IMR-90 (cell line): Measurements from ENCODE around the gene AHCYL2. TPM values are rescaled to one million over a fixed set of nuclear protein-coding genes. Genes with fewer than 3 reads are reported as not detected.

Source experiments
- ATAC-seq: fragments of 200-7000 bp; cut with Tn5 transposase; 2 replicates; pipeline ENCODE4 v1.9.1; 2020; ENCODE audit warnings: low read depth, mild to moderate bottlenecking, moderate library complexity
- BruUV-seq: library from RNA; stranded (reverse); fragments of 400-500 nt; replicated peaks from 2 replicates; lab custom pipeline; 2021; lab: Mats Ljungman, UMichigan
- CTCF ChIA-PET: fragments of 300-600 bp; formaldehyde crosslinking; extraction: SDS; loops from one replicate; lab custom pipeline; 2021; ENCODE audit warnings: antibody characterized with exemption; lab: Yijun Ruan, JAX
- POLR2A ChIA-PET: fragments of 300-600 bp; sonication (Branson Sonifier 250); formaldehyde crosslinking; loops from one replicate; lab custom pipeline; 2022; ENCODE audit warnings: antibody characterized with exemption; ENCODE audit not compliant: unreplicated experiment; lab: Charles Lee
- DNase-seq: peaks from one replicate; pipeline ENCODE4 v3.0.0; 2013
- H2AFZ ChIP-seq: replicated peaks from 2 replicates; pipeline ENCODE3; 2013; ENCODE audit warnings: low read length, mild to moderate bottlenecking; ENCODE audit not compliant: poor library complexity
- H2AK5ac ChIP-seq: 2 replicates; pipeline ENCODE4 v1.6.1; 2013; ENCODE audit warnings: low read depth, low read length, inconsistent platforms
- H2AK9ac ChIP-seq: replicated peaks from 2 replicates; pipeline ENCODE3; 2013; ENCODE audit warnings: mild to moderate bottlenecking, low read depth, low read length, moderate library complexity; ENCODE audit not compliant: poor library complexity
- H2BK120ac ChIP-seq: 2 replicates; pipeline ENCODE4 v1.6.1; 2013; ENCODE audit warnings: low read depth, low read length, inconsistent platforms
- H2BK15ac ChIP-seq: 3 replicates; pipeline ENCODE4 v1.6.1; 2013; ENCODE audit warnings: low read depth, low read length, inconsistent platforms
- H2BK20ac ChIP-seq: 2 replicates; pipeline ENCODE4 v1.6.1; 2013; ENCODE audit warnings: low read depth, mild to moderate bottlenecking, inconsistent platforms, low read length, moderate library complexity
- H2BK5ac ChIP-seq: 2 replicates; pipeline ENCODE4 v1.6.1; 2013; ENCODE audit warnings: mild to moderate bottlenecking, low read depth, low read length, inconsistent platforms; ENCODE audit not compliant: poor library complexity, severe bottlenecking
- H3K14ac ChIP-seq: replicated peaks from 2 replicates; pipeline ENCODE4 v1.6.1; 2013; ENCODE audit warnings: low read depth, low read length, inconsistent platforms
- H3K18ac ChIP-seq: 2 replicates; pipeline ENCODE4 v1.6.1; 2013; ENCODE audit warnings: low read depth, low read length, control low read depth
- H3K23ac ChIP-seq: 2 replicates; pipeline ENCODE4 v1.6.1; 2013; ENCODE audit warnings: low read depth, low read length, inconsistent platforms
- H3K27ac ChIP-seq: 2 replicates; pipeline ENCODE4 v1.5.1; 2013; ENCODE audit warnings: mild to moderate bottlenecking, control low read depth, low read length; ENCODE audit not compliant: insufficient read depth
- H3K27me3 ChIP-seq: 2 replicates; pipeline ENCODE4 v1.6.1; 2013; ENCODE audit warnings: low read length; ENCODE audit not compliant: control insufficient read depth, insufficient read depth
- H3K36me3 ChIP-seq: 2 replicates; pipeline ENCODE4 v1.6.1; 2013; ENCODE audit warnings: low read length, mixed read lengths; ENCODE audit not compliant: control insufficient read depth, insufficient read depth
- H3K4ac ChIP-seq: 2 replicates; pipeline ENCODE4 v1.6.1; 2013; ENCODE audit warnings: low read depth, low read length, inconsistent platforms
- H3K4me1 ChIP-seq: 2 replicates; pipeline ENCODE4 v1.6.1; 2013; ENCODE audit warnings: low read length, mixed read lengths; ENCODE audit not compliant: control insufficient read depth, insufficient read depth
- H3K4me2 ChIP-seq: 2 replicates; pipeline ENCODE4 v1.6.1; 2013; ENCODE audit warnings: low read depth, mild to moderate bottlenecking, control low read depth, low read length, moderate library complexity
- H3K4me3 ChIP-seq: 2 replicates; pipeline ENCODE4 v1.5.1; 2013; ENCODE audit warnings: low read depth, mild to moderate bottlenecking, control low read depth, low read length, moderate library complexity; ENCODE audit not compliant: insufficient read depth
- H3K56ac ChIP-seq: 2 replicates; pipeline ENCODE4 v1.6.1; 2013; ENCODE audit warnings: low read length, inconsistent platforms; ENCODE audit not compliant: insufficient read depth; ENCODE audit errors: extremely low read depth
- H3K79me1 ChIP-seq, 2 experiments: 2 replicates each; pipeline ENCODE4 v1.6.1; 2013; ENCODE audit warnings: low read length in 2 of 2, inconsistent platforms in 1 of 2, low read depth in 1 of 2
- H3K9ac ChIP-seq: 2 replicates; pipeline ENCODE4 v1.6.1; 2013; ENCODE audit warnings: low read depth, low read length, control low read depth
- H3K9me1 ChIP-seq: 2 replicates; pipeline ENCODE4 v1.6.1; 2013; ENCODE audit warnings: low read length, inconsistent platforms; ENCODE audit not compliant: insufficient read depth
- H3K9me3 ChIP-seq: 2 replicates; pipeline ENCODE4 v1.6.1; 2013; ENCODE audit warnings: low read length; ENCODE audit not compliant: control insufficient read depth, insufficient read depth
- H4K20me1 ChIP-seq: 2 replicates; pipeline ENCODE4 v1.6.1; 2013; ENCODE audit warnings: low read length, inconsistent platforms; ENCODE audit not compliant: insufficient read depth
- H4K5ac ChIP-seq: 2 replicates; pipeline ENCODE4 v1.6.1; 2013; ENCODE audit warnings: mild to moderate bottlenecking, low read depth, low read length, control low read depth
- H4K8ac ChIP-seq, 2 experiments: 2 replicates each; pipeline ENCODE4 v1.6.1; 2013; ENCODE audit warnings: low read depth in 2 of 2, low read length in 2 of 2, control low read depth in 1 of 2, inconsistent platforms in 1 of 2
- H4K91ac ChIP-seq: 2 replicates; pipeline ENCODE4 v1.6.1; 2013; ENCODE audit warnings: low read depth, low read length, inconsistent platforms; ENCODE audit not compliant: insufficient read depth
- CEBPB ChIP-seq: IDR thresholded peaks from 2 replicates; pipeline ENCODE4 v1.6.1; 2012; ENCODE audit warnings: low read depth, low read length, improper control_type of control experiment
- CTCF ChIP-seq: conservative IDR thresholded peaks from 2 replicates; pipeline ENCODE4 v1.5.1; 2012; ENCODE audit warnings: mild to moderate bottlenecking, low read depth, low read length, improper control_type of control experiment
- POLR2A ChIP-seq: IDR thresholded peaks from 2 replicates; pipeline ENCODE4 v1.6.1; 2012; ENCODE audit warnings: mild to moderate bottlenecking, low read depth, low read length
- RAD21 ChIP-seq: IDR thresholded peaks from 2 replicates; pipeline ENCODE4 v1.6.1; 2012; ENCODE audit warnings: low read length, improper control_type of control experiment
- USF2 ChIP-seq: fragments of 150-350 bp; IDR thresholded peaks from 2 replicates; pipeline ENCODE4 v1.6.1; 2017; ENCODE audit warnings: mild to moderate bottlenecking, antibody characterized with exemption, low read length, low read depth
- dilution Hi-C: fragments of 300-500 bp; cut with HindIII; formaldehyde crosslinking; loops from one replicate; pipeline ENCODE4 v1.14.3; 2018; ENCODE audit warnings: low sequenced_read_pairs; ENCODE audit not compliant: unreplicated experiment
- in situ Hi-C: fragments of 300-500 bp; cut with MboI; formaldehyde crosslinking; loops from 3 replicates; pipeline ENCODE4 v1.14.3; 2019; ENCODE audit warnings: low sequenced_read_pairs, inconsistent platforms, mixed read lengths
- intact Hi-C: fragments of 100-400 bp; cut with micrococcal nuclease; formaldehyde crosslinking; loops from 2 replicates; pipeline ENCODE4 v1.10.0; 2022
- polyA plus RNA-seq, 3 experiments: library from polyadenylated mRNA; depleted of rRNA; stranded (reverse); fragments of >200 nt; gene quantifications; 2 replicates each; pipeline ENCODE4 v1.2.3, GENCODE V29; 2012; ENCODE audit warnings: low replicate concordance in 1 of 3
- total RNA-seq: library from RNA; depleted of rRNA; stranded (reverse); fragments of >200 nt; gene quantifications from 2 replicates; pipeline ENCODE4 v1.2.3, GENCODE V29; 2012

Gene AHCYL2
- total and polyA plus RNA-seq, 2 of the 4 experiments (the other 2 are of a cell fraction) = 5.7 to 7.6 TPM

- Histone ChIP-seq H3K23ac (no peak overlapping the region), H3K9me1 (0 out of 2 replicates have a peak, but pooled peaks cover 3% of the 10 kb centered on the region), H3K79me1 (no peaks in the 10 kb centered on the region), H3K18ac (no peak overlapping the region), H3K27me3 (no peaks in the 10 kb centered on the region), H2AK5ac (no peak overlapping the region), H3K56ac (no peak overlapping the region), H4K5ac (no peak overlapping the region), H3K4ac (no peak overlapping the region), H3K9ac (no peak overlapping the region), H2AFZ (no peak overlapping the region), H3K36me3 (no peaks in the 10 kb centered on the region), H3K4me2 (no peak overlapping the region), H3K14ac (no peak overlapping the region), H3K9me3 (no peaks in the 10 kb centered on the region), H3K27ac (no peak overlapping the region), H4K8ac (no peak overlapping the region), H2BK15ac (no peak overlapping the region), H3K4me3 (no peak overlapping the region), H4K20me1 (no peaks in the 10 kb centered on the region), H2BK5ac (no peak overlapping the region), H2BK120ac (no peak overlapping the region), H2AK9ac (no peak overlapping the region), H2BK20ac (no peak overlapping the region), H4K91ac (no peak overlapping the region), H3K4me1 (peaks cover 2% of the 10 kb centered on the region; the same call in 1 of the 2 replicates)
- DNase-seq (no peak), ATAC-seq (no peak)
- dilution Hi-C loops (no loop called here), intact Hi-C loops (no loop called here), in situ Hi-C loops (loop anchor here (10.0 to 25.0 kb wide), 2 partner anchors 262 to 650 kb away; no protein-coding TSS in a partner anchor)
- no peak for TF ChIP-seq CTCF
- TF ChIP-seq RAD21 = no peak
- no peak for TF ChIP-seq USF2
- no peak for TF ChIP-seq POLR2A
- no peak for TF ChIP-seq CEBPB
- no TSS peak for BruUV-seq
- ChIA-PET CTCF (interaction anchor here (0.7 to 1.8 kb wide), 2 partner anchors 14 to 109 kb away, joined by 3 to 8 read pairs; no protein-coding TSS in a partner anchor), POLR2A (no interaction called here)
Measured at GRCh38 chr7:129362496-129362895, 137.7 kb downstream of the AHCYL2 start.
